Fibroblast of the aortic adventitia (primary cell): ENCODE measurements around the gene NDE1. TPM values are rescaled to one million over a fixed set of nuclear protein-coding genes. Genes with fewer than 3 reads are reported as not detected.
"Not testable (repeated sequence)": the region's sequence is repeated elsewhere in the genome, so short reads cannot be mapped to it uniquely, and the experiment has no call there.

Experiments used
- DNase-seq: peaks from one replicate; pipeline ENCODE4 v3.0.0-alpha.2; 2010; ENCODE audit warnings: low read depth
- H3K4me3 ChIP-seq: 2 replicates; pipeline ENCODE4 v1.5.1; 2011; ENCODE audit warnings: low read depth, mild to moderate bottlenecking, control low read depth, low read length, moderate library complexity
- total RNA-seq: library from RNA; depleted of rRNA; stranded (reverse); fragments of >200 nt; gene quantifications from 2 replicates; pipeline ENCODE4 v1.2.3, GENCODE V29; 2012; ENCODE audit warnings: low replicate concordance
- TF ChIP-seq, protein P1 (sequence below): IDR thresholded peaks from 2 replicates; pipeline ENCODE4 v1.5.1; 2011; ENCODE audit warnings: mild to moderate bottlenecking, low read length, control low read depth, inconsistent platforms; ENCODE audit not compliant: insufficient read depth

Gene NDE1
- total RNA-seq, 1 donor, result 17.5 TPM

DNA sequence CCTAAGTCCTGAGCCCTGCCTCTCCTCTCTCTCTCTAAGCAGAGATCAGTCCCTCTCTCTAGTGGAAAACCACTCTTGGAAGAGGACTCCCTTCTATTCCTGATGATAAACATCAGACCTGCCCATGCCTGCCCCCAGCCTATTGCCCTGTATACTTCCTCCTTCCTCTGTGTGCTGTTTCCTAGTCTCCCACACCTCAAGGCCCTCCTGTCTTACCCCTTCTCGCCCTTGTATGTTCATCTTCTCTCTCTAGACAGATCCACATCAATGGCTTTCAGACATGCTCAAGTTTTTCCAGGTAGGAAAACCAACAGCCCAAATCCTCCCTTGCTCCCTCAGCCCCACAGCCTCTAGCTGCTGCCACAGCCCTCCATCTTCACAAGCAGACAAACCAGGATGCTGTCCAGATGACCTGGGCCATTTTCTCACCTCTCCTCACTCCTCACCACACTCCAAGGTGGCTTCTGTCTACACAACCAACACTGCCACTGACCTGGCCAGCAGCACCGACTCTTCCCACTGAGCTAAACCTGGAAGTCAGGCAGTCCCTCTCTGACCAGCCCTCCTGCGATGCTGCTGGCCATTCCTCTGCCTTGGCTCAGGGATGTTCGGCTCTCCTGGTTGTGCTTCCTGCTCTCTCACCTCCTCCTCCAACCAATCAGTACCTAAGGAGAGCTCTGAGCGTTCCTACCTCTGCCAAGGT is 43.4 kb upstream of the NDE1 start:
- H3K4me3 ChIP-seq, result no peak overlapping the region
- TF ChIP-seq, protein P1, sequence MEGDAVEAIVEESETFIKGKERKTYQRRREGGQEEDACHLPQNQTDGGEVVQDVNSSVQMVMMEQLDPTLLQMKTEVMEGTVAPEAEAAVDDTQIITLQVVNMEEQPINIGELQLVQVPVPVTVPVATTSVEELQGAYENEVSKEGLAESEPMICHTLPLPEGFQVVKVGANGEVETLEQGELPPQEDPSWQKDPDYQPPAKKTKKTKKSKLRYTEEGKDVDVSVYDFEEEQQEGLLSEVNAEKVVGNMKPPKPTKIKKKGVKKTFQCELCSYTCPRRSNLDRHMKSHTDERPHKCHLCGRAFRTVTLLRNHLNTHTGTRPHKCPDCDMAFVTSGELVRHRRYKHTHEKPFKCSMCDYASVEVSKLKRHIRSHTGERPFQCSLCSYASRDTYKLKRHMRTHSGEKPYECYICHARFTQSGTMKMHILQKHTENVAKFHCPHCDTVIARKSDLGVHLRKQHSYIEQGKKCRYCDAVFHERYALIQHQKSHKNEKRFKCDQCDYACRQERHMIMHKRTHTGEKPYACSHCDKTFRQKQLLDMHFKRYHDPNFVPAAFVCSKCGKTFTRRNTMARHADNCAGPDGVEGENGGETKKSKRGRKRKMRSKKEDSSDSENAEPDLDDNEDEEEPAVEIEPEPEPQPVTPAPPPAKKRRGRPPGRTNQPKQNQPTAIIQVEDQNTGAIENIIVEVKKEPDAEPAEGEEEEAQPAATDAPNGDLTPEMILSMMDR, result no peak
- DNase-seq, result no peak

DNA sequence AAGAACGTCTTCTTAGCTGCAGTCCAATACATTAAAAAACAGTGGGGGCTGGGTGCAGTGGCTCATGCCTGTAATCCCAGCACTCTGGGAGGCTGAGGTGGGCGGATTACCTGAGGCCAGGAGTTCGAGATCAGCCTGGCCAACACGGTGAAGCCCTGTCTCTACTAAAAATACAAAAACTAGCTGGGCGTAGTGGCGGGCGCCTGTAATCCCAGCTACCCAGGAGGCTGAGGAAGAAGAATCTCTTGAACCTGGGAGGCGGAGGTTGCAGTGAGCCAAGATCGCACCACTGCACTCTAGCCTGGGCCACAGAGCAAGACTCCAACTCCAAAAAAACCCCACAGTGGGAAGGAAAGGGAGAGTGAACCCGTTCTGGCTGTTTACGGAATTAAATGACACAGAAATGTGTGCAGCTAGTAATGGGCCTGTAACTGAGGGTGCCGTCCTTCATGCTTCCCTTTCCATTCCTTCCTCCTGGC is 42.8 kb upstream of the NDE1 start:
- not testable (repeated sequence) for H3K4me3 ChIP-seq

DNA sequence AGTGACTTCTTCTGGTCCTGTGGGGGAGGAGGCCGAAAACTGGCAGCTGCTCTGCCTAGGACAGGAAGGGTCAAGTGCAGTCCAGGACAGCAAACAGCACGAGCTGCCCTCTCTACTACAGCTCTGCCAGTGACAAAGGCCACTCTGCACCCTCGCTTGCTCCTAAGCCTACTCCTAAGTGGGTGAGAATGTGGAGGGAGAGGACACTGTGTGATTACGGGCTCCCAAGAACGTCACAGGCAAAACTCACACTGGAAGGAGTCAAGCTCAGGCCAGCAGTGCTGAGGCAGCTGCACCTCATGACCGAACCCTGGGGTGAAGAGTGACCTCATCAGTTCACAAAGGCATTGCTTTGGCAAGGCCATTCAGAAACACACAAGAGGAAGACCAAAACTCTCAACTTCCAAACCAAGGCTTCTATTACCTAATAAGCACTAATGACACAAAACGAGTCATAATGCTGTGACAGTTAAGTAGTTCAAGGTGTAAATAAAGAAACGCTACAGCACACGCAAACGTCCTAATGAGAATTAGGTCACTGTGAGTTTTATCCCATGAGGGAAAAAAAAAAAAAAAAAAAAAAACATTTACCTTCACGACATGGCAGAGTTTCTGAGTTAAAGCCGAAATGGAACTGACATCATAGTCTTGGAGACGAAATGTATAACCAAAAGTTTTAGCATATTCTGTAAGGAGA is 42.2 kb upstream of the NDE1 start:
- TF ChIP-seq, protein P1, result no peak
- peak; percentile 45 for DNase-seq

More for the DNA sequence above, 42.8 kb upstream of the NDE1 start:
- DNase-seq, result not testable (repeated sequence)

DNA sequence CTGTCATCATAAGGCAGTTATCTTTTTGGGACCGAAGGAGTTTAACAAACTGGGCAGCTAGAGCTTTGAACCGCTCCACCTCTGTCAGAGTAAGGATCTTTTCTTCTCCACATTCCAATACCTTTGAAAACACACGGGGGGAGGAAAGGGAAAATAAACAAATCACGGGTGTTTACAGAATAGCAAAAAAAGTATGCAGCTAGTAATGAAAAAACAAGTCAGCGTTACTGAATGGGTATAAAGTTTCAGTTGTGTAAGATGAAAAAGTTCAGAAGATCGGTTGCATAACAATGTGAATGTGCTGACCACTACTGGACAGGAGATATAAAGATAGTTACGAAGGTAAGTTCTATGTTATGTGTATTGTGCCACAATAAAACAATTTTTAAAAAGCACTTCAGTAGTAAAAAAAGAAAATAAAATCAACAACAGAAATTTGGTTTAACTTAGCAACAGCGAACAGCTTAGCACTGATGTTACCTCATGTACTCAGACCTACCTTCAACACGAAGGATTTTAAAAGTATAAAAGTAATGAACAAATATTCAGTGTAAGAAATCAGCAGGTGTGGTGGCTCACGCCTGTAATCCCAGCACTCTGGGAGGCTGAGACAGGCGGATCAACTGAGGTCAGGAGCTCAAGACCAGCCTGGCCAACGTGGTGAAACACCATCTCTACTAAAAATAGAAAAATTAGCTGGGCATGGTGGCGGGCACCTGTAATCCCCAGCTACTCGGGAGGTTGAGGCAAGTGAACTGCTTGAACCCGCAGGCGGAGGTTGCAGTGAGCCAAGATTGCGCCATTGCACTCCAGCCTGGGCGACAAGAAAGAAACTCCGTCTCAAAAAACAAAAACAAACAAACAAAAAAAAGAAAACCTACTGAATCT is 41.4 kb upstream of the NDE1 start:
- H3K4me3 ChIP-seq, result no peak overlapping the region
- TF ChIP-seq, protein P1, result peak; percentile 2
- DNase-seq, result peak; percentile 18

More for the DNA sequence above, 42.2 kb upstream of the NDE1 start:
- no peak overlapping the region for H3K4me3 ChIP-seq

DNA sequence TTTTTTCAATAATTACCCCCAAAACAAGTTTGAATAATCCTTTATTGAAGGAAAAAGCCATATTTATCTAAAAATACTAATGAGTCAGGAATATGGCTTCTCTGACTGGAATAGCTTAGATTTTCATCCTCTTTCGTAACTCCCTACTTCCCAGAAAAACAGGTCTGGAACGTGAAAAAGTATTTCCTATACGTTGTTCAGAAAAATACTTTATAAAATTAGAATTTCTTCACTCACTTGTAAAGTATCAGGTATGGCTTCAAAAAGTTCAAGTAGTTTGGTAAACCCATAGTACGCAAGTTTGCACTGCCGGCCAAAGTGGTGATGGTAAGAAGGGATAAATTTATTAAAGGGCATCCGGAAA is 40.8 kb upstream of the NDE1 start:
- H3K4me3 ChIP-seq, result no peak overlapping the region
- DNase-seq, result no peak
- TF ChIP-seq, protein P1, result no peak

DNA sequence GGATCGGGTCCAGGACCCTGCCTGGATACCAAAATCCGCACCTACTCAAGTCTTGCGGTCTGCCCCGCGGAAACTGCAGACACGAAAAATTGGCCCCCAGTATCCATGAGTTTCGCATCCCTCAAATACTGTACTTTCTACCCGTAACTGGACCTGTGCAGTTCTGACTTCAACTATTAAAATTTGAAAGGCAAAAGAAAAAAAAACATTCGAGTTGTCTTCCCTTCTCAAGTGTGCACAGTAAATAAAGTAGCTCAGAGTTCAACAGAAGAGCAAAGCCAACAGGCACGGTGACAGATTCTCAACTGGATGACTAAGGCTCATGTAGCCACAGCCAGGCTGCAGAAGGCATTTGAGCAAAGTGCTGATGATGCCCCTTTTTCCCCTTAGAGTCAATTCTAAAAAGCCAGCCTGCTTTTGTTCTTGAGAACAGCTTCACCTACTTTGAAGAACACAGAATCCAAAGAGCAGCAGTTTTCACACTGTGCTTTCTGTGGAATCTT is 39.6 kb upstream of the NDE1 start:
- TF ChIP-seq, protein P1, result no peak
- no peak overlapping the region for H3K4me3 ChIP-seq
- peak; percentile 10 for DNase-seq
